Neural progenitor cell (in vitro differentiated cells): ENCODE measurements around the gene ESYT2. TPM values are rescaled to one million over a fixed set of nuclear protein-coding genes. Genes with fewer than 3 reads are reported as not detected.
A peak's percentile ranks its signal among the peaks of the same experiment; 100 is the strongest.

Source experiments
- DNase-seq: peaks from one replicate; pipeline ENCODE4 v3.0.0-alpha.2; 2016; ENCODE audit warnings: low spot score
- H2AFZ ChIP-seq: fragments of 200-600 bp; sonication (generic); replicated peaks from 2 replicates; pipeline ENCODE4 v1.6.1; 2016; ENCODE audit warnings: antibody characterized with exemption
- H3F3A ChIP-seq: fragments of 200-600 bp; sonication (generic); 2 replicates; pipeline ENCODE4 v1.6.1; 2016; ENCODE audit warnings: antibody characterized with exemption, low read depth
- H3K27ac ChIP-seq: fragments of 200-600 bp; sonication (generic); 2 replicates; pipeline ENCODE4 v1.5.1; 2016; ENCODE audit warnings: mild to moderate bottlenecking
- H3K27me3 ChIP-seq: fragments of 200-600 bp; sonication (generic); 2 replicates; pipeline ENCODE4 v1.6.1; 2016; ENCODE audit warnings: mild to moderate bottlenecking, moderate library complexity
- H3K36me3 ChIP-seq: fragments of 200-600 bp; sonication (generic); 2 replicates; pipeline ENCODE4 v1.5.1; 2016
- H3K4me1 ChIP-seq: fragments of 200-600 bp; sonication (generic); 2 replicates; pipeline ENCODE4 v1.6.1; 2016; ENCODE audit warnings: mixed run types
- H3K4me2 ChIP-seq: fragments of 200-600 bp; sonication (generic); 2 replicates; pipeline ENCODE4 v1.6.1; 2016
- H3K4me3 ChIP-seq: fragments of 200-600 bp; sonication (generic); 2 replicates; pipeline ENCODE4 v1.5.1; 2016
- H3K79me2 ChIP-seq: fragments of 200-600 bp; sonication (generic); 2 replicates; pipeline ENCODE4 v1.6.1; 2016; ENCODE audit warnings: low read depth
- H3K9ac ChIP-seq: fragments of 200-600 bp; sonication (generic); 2 replicates; pipeline ENCODE4 v1.6.1; 2016
- H3K9me3 ChIP-seq: fragments of 200-600 bp; sonication (generic); 2 replicates; pipeline ENCODE4 v1.5.1; 2016; ENCODE audit warnings: low read depth
- H4K20me1 ChIP-seq: fragments of 200-600 bp; sonication (generic); 2 replicates; pipeline ENCODE4 v1.6.1; 2016; ENCODE audit warnings: low read depth
- H3K27ac Mint-ChIP-seq: 3 replicates; pipeline ENCODE4 v1.8.0; 2021; ENCODE audit warnings: mixed read lengths
- H3K27me3 Mint-ChIP-seq: 2 replicates; pipeline ENCODE4 v1.8.0; 2022; ENCODE audit warnings: low read depth, mild to moderate bottlenecking, inconsistent platforms, moderate library complexity, mixed read lengths; ENCODE audit not compliant: insufficient read depth
- H3K36me3 Mint-ChIP-seq: 3 replicates; pipeline ENCODE4 v1.8.0; 2021; ENCODE audit warnings: mixed read lengths
- H3K4me1 Mint-ChIP-seq: 3 replicates; pipeline ENCODE4 v1.8.0; 2021; ENCODE audit warnings: mixed read lengths
- H3K4me3 Mint-ChIP-seq: 3 replicates; pipeline ENCODE4 v1.8.0; 2021; ENCODE audit warnings: mild to moderate bottlenecking, moderate library complexity, mixed read lengths
- H3K9me3 Mint-ChIP-seq: 3 replicates; pipeline ENCODE4 v1.8.0; 2020; ENCODE audit warnings: mixed read lengths
- CTCF ChIP-seq: fragments of 200-600 bp; sonication (generic); IDR thresholded peaks from 2 replicates; pipeline ENCODE4 v1.5.1; 2017; ENCODE audit warnings: antibody characterized with exemption, mild to moderate bottlenecking
- EZH2 ChIP-seq: fragments of 200-600 bp; sonication (generic); IDR thresholded peaks from 2 replicates; pipeline ENCODE4 v1.6.1; 2017; ENCODE audit warnings: antibody characterized with exemption, mild to moderate bottlenecking, moderate library complexity
- EZH2phosphoT487 ChIP-seq: fragments of 200-600 bp; sonication (generic); IDR thresholded peaks from 2 replicates; pipeline ENCODE4 v1.6.1; 2017; ENCODE audit warnings: antibody characterized with exemption
- total RNA-seq: library from RNA; depleted of rRNA; stranded (reverse); fragments of >200 nt; gene quantifications from 2 replicates; pipeline ENCODE4 v1.2.3, GENCODE V29; 2015; ENCODE audit warnings: low replicate concordance

The ESYT2 gene
- total RNA-seq, 1 donor from 2014 or later = 33.4 TPM

- H3K4me3 ChIP-seq = peak overlapping the region; percentile 69
- peaks cover 74% of the 10 kb centered on the region for H3K79me2 ChIP-seq
- H3K9ac ChIP-seq = peak overlapping the region; percentile 43
- peaks cover 8% of the 10 kb centered on the region for H3F3A ChIP-seq
- H3K36me3 ChIP-seq = peaks cover 11% of the 10 kb centered on the region
- H4K20me1 ChIP-seq = peaks cover 14% of the 10 kb centered on the region
- Mint-ChIP-seq H3K27ac (no peak overlapping the region), H3K27me3 (peaks cover 3% of the 10 kb centered on the region), H3K36me3 (peaks cover 16% of the 10 kb centered on the region), H3K4me1 (peaks cover 29% of the 10 kb centered on the region), H3K9me3 (no peaks in the 10 kb centered on the region), H3K4me3 (peak overlapping the region; percentile 85)
- no peak overlapping the region for H3K27ac ChIP-seq
- H2AFZ ChIP-seq = no peak overlapping the region
- TF ChIP-seq EZH2 (no peak), CTCF (no peak), EZH2phosphoT487 (no peak)
- H3K9me3 ChIP-seq = no peaks in the 10 kb centered on the region
- H3K4me1 ChIP-seq = peaks cover 18% of the 10 kb centered on the region
- H3K4me2 ChIP-seq = peak overlapping the region; percentile 80
- no peaks in the 10 kb centered on the region for H3K27me3 ChIP-seq
- no peak for DNase-seq
Observed at GRCh38 chr7:158702196-158702595, 127.1 kb downstream of the ESYT2 start.

- Histone ChIP-seq H3K4me2 (no peak overlapping the region), H2AFZ (no peak overlapping the region), H3K27ac (no peak overlapping the region), H4K20me1 (peaks cover 23% of the 10 kb centered on the region), H3K9me3 (no peaks in the 10 kb centered on the region), H3K27me3 (no peaks in the 10 kb centered on the region), H3K79me2 (peaks cover 96% of the 10 kb centered on the region), H3K4me3 (no peak overlapping the region), H3K36me3 (peaks cover 11% of the 10 kb centered on the region), H3K9ac (no peak overlapping the region), H3F3A (no peaks in the 10 kb centered on the region), H3K4me1 (peaks cover 18% of the 10 kb centered on the region)
- H3K4me1 Mint-ChIP-seq = peaks cover 24% of the 10 kb centered on the region
- no peak overlapping the region for H3K27ac Mint-ChIP-seq
- TF ChIP-seq EZH2 (no peak), EZH2phosphoT487 (no peak), CTCF (no peak)
- H3K36me3 Mint-ChIP-seq = peaks cover 21% of the 10 kb centered on the region
- H3K27me3 Mint-ChIP-seq = no peaks in the 10 kb centered on the region
- DNase-seq = no peak
- no peaks in the 10 kb centered on the region for H3K9me3 Mint-ChIP-seq
- H3K4me3 Mint-ChIP-seq = no peak overlapping the region
Observed at GRCh38 chr7:158700008-158700407, 129.3 kb downstream of the ESYT2 start.

GRCh38 chr7:158699341-158699740 is 130.0 kb downstream of the ESYT2 start:
- Mint-ChIP-seq H3K4me1 (peaks cover 24% of the 10 kb centered on the region), H3K4me3 (no peak overlapping the region), H3K27ac (peak overlapping the region; percentile 38), H3K9me3 (no peaks in the 10 kb centered on the region), H3K27me3 (no peaks in the 10 kb centered on the region), H3K36me3 (peaks cover 25% of the 10 kb centered on the region)
- no peak overlapping the region for H3K9ac ChIP-seq
- no peak overlapping the region for H3K27ac ChIP-seq
- TF ChIP-seq EZH2phosphoT487 = no peak
- TF ChIP-seq EZH2 = no peak
- no peak for TF ChIP-seq CTCF
- no peak overlapping the region for H3K4me2 ChIP-seq
- H3K4me1 ChIP-seq = peaks cover 18% of the 10 kb centered on the region
- no peaks in the 10 kb centered on the region for H3F3A ChIP-seq
- H3K79me2 ChIP-seq = peaks cover 100% of the 10 kb centered on the region
- DNase-seq = no peak
- H4K20me1 ChIP-seq = peaks cover 26% of the 10 kb centered on the region
- H2AFZ ChIP-seq = no peak overlapping the region
- no peaks in the 10 kb centered on the region for H3K27me3 ChIP-seq
- peaks cover 11% of the 10 kb centered on the region for H3K36me3 ChIP-seq
- no peak overlapping the region for H3K4me3 ChIP-seq
- H3K9me3 ChIP-seq = no peaks in the 10 kb centered on the region
